BLaER1 treated with 17β-estradiol and CSF1 and Interleukin-3, amounts not matched to agents 10 nM and 100 nM (cell line): ENCODE measurements around the gene LRRC23.
A peak's percentile ranks its signal among the peaks of the same experiment; 100 is the strongest.

Source experiments
- H3K27ac ChIP-seq, 11 experiments: shearing (Covaris generic); formaldehyde crosslinking; 2 replicates each; pipeline ENCODE4 v1.8.1; 2022
- H3K27me3 ChIP-seq, 11 experiments: shearing (Covaris generic); formaldehyde crosslinking; 2 replicates each; pipeline ENCODE4 v1.8.1; 2022
- H3K36me3 ChIP-seq, 11 experiments: shearing (Covaris generic); formaldehyde crosslinking; 2 replicates each; pipeline ENCODE4 v1.8.1; 2022
- H3K4me1 ChIP-seq, 10 experiments: shearing (Covaris generic); formaldehyde crosslinking; 2 replicates each; pipeline ENCODE4 v1.8.1; 2022
- H3K4me2 ChIP-seq, 11 experiments: shearing (Covaris generic); formaldehyde crosslinking; 2 replicates each; pipeline ENCODE4 v1.8.1; 2022
- H3K4me3 ChIP-seq, 10 experiments: shearing (Covaris generic); formaldehyde crosslinking; 2 replicates each; pipeline ENCODE4 v1.8.1; 2022
- H3K9ac ChIP-seq, 11 experiments: shearing (Covaris generic); formaldehyde crosslinking; 2 replicates each; pipeline ENCODE4 v1.8.1; 2022
- H3K9me3 ChIP-seq, 11 experiments: shearing (Covaris generic); formaldehyde crosslinking; replicated peaks in 1 of 11; 2 replicates each; pipeline ENCODE4 v1.8.1; 2022
- H4K20me1 ChIP-seq, 11 experiments: shearing (Covaris generic); formaldehyde crosslinking; 2 replicates each; pipeline ENCODE4 v1.8.1; 2022
- Cebpa-rat ChIP-seq, 11 experiments: shearing (Covaris generic); IDR thresholded peaks; 2 replicates each; pipeline ENCODE4 v1.8.1; 2022

Gene LRRC23

DNA sequence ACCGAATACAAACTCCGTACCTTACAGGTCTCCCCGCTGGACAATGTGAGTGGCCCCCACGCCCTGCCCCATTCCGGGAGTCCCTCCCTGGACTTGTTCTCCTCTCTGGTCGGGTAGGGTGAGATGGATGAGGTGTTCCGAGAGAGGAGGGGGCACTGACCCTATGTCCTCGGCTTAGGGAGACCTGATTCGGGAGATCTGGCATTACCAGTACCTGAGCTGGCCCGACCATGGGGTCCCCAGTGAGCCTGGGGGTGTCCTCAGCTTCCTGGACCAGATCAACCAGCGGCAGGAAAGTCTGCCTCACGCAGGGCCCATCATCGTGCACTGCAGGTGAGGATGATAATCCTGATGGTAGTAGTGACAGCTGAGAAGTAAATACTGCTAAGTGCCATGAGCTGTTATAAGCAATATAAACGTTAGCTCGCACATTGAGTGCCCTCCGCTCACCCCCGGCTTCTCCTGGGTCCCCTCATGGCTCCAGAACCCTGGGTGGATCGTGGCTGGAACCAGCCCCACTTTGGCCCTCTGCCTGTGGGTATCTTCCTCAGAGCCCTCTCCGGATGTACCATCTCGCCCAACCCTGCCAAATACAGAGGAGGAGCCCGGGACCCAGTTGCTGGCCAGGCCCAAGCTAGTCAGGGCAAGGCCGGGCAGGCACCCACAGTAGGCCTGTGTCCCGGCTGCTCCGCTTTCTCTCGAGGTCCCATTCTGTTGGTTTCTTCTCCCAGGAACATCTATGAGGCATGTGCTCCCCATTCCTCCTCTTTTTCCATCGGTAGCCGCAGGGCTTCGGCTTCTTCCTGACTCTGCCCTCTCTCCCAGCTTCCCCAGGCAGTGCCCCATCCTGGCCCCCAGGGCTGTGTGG is 53.4 kb downstream of the LRRC23 start:
- no peak for TF ChIP-seq Cebpa-rat (IDR thresholded peaks at IDR 0.05)
- Histone ChIP-seq H3K36me3 (peaks cover 7 to 69% (median 43%) of the 10 kb centered on the region in 11 experiments; a peak in 19 of 22 replicates), H3K9ac (peak overlapping the region; percentile 71 to 95 (median 92)), H4K20me1 (peaks cover 0 to 82% (median 23%) of the 10 kb centered on the region in 11 experiments; a peak in 14 of 22 replicates), H3K4me2 (peak overlapping the region; percentile 94 to 100 (median 99)), H3K4me1 (peaks cover 90 to 99% (median 98%) of the 10 kb centered on the region in 10 experiments), H3K27ac (peak overlapping the region; percentile 74 to 95 (median 92); a peak in 21 of 22 replicates), H3K27me3 (no peaks in the 10 kb centered on the region), H3K4me3 (peak overlapping the region; percentile 37 to 64 (median 48)), H3K9me3 (no peaks in the 10 kb centered on the region)

DNA sequence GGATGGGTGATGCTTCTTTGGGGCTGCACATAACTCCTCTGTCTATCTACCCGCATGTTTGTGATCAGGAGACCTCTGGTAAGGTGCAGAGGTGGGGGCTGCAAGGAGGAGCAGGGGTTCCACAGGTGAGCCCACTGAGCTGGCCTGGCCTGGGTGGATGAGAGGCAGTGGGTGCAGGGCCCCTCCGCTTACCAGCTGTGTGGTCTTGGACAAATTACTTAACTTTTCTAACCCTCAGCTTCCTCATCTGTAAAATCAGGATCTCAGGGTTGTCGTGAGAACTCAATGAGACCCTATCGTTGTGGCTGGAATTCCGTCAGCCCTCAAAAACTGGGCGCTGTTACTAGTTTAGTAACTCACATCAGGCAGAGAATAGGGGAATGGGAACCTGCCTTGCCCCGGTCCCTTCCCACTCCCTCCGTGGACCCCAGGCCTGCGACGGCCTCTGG is 54.0 kb downstream of the LRRC23 start:
- TF ChIP-seq Cebpa-rat (IDR thresholded peaks at IDR 0.05), result no peak
- Histone ChIP-seq H3K9ac (peak overlapping the region; percentile 71 to 95 (median 92)), H3K4me1 (peaks cover 96 to 99% (median 98%) of the 10 kb centered on the region in 10 experiments)

DNA sequence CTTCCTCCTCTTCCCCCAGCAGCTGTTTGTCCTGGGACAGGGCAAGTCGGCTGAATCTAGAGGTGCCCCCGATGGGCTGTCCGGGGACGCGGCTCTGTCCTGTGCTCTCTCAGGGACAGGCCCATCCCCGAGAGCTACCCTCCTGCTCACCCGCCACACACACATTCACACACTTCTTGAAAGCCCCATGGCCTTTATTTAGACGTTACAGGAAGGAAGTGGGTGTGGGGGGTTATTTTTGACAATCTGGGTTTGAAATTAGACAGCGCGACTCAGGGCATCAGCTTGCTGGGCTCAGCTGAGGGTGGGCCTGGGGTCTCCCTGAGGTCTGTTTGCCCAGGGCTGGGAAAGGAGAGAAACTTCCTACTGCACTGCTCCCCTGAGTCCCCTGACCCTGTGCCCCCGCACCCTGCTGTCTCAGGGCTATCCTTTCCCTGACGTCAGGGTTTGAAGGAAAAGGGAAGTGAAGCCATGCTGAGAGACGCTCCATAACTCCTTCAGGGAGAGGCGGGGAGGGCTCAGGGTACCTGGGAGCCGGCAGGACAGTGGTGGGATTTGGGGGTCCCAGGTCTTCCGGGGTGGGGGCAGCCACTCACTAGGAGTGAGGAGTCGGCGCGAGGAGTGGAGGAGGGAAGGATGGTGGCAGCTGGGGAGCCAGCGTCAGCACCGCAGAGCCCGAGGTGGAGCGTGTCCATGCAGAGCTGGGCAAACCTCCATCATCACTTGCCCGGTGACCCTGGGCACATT is 54.6 kb downstream of the LRRC23 start:
- peaks cover 99 to 100% (median 100%) of the 10 kb centered on the region in 10 experiments for H3K4me1 ChIP-seq
- peak overlapping the region; percentile 74 to 95 (median 92) for H3K27ac ChIP-seq
- H3K9me3 ChIP-seq, result no peaks in the 10 kb centered on the region
- no peak for TF ChIP-seq Cebpa-rat (IDR thresholded peaks at IDR 0.05)
- peak overlapping the region; percentile 37 to 64 (median 48) for H3K4me3 ChIP-seq
- peaks cover 0 to 72% (median 23%) of the 10 kb centered on the region in 11 experiments; a peak in 14 of 22 replicates for H4K20me1 ChIP-seq
- peaks cover 13 to 65% (median 47%) of the 10 kb centered on the region in 11 experiments; a peak in 19 of 22 replicates for H3K36me3 ChIP-seq
- H3K9ac ChIP-seq, result peak overlapping the region; percentile 71 to 95 (median 92)
- H3K4me2 ChIP-seq, result peak overlapping the region; percentile 94 to 100 (median 99)
- no peaks in the 10 kb centered on the region for H3K27me3 ChIP-seq

More for the DNA sequence above, 54.0 kb downstream of the LRRC23 start:
- Histone ChIP-seq H3K4me3 (peak overlapping the region; percentile 37 to 64 (median 48)), H3K9me3 (no peaks in the 10 kb centered on the region), H3K36me3 (peaks cover 7 to 66% (median 43%) of the 10 kb centered on the region in 11 experiments; a peak in 19 of 22 replicates), H3K27ac (peak overlapping the region; percentile 74 to 95 (median 92)), H3K27me3 (no peaks in the 10 kb centered on the region), H4K20me1 (peaks cover 0 to 75% (median 23%) of the 10 kb centered on the region in 11 experiments; a peak in 14 of 22 replicates), H3K4me2 (peak overlapping the region; percentile 94 to 100 (median 99))

DNA sequence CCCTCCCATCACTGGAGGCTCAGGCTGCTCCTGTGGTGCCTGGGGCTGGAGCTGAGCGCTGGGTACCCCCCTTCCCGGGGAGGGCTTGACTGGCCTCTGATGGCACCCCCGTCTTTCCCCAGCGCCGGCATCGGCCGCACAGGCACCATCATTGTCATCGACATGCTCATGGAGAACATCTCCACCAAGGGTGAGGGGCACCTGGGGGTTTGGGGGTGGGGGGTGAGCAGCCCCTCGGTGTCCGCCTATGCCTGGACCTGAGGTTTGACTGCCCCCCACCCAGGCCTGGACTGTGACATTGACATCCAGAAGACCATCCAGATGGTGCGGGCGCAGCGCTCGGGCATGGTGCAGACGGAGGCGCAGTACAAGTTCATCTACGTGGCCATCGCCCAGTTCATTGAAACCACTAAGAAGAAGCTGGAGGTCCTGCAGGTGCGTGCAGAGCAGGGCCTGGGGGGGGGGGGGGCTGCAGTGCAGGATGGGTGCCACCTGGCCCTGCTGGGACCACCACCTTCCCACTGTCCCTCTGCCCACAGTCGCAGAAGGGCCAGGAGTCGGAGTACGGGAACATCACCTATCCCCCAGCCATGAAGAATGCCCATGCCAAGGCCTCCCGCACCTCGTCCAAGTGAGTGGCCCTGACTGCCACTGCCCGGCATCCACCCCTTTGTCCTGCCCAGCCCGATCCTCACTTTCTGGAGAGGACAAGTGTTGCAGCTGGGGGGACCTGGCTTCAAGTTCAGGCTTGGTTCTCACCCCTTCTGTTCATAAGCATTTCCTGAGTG is 55.4 kb downstream of the LRRC23 start:
- Histone ChIP-seq H3K27ac (peak overlapping the region; percentile 74 to 95 (median 92); a peak in 21 of 22 replicates), H3K4me3 (peak overlapping the region; percentile 37 to 64 (median 48)), H4K20me1 (peaks cover 0 to 64% (median 23%) of the 10 kb centered on the region in 11 experiments; a peak in 13 of 22 replicates), H3K9ac (peak overlapping the region; percentile 71 to 95 (median 92); a peak in 21 of 22 replicates), H3K36me3 (peaks cover 21 to 62% (median 52%) of the 10 kb centered on the region in 11 experiments; a peak in 20 of 22 replicates), H3K4me2 (peak overlapping the region; percentile 94 to 100 (median 99)), H3K4me1 (peaks cover 99 to 100% (median 100%) of the 10 kb centered on the region in 10 experiments), H3K27me3 (no peaks in the 10 kb centered on the region), H3K9me3 (no peaks in the 10 kb centered on the region)
- no peak for TF ChIP-seq Cebpa-rat (IDR thresholded peaks at IDR 0.05)

DNA sequence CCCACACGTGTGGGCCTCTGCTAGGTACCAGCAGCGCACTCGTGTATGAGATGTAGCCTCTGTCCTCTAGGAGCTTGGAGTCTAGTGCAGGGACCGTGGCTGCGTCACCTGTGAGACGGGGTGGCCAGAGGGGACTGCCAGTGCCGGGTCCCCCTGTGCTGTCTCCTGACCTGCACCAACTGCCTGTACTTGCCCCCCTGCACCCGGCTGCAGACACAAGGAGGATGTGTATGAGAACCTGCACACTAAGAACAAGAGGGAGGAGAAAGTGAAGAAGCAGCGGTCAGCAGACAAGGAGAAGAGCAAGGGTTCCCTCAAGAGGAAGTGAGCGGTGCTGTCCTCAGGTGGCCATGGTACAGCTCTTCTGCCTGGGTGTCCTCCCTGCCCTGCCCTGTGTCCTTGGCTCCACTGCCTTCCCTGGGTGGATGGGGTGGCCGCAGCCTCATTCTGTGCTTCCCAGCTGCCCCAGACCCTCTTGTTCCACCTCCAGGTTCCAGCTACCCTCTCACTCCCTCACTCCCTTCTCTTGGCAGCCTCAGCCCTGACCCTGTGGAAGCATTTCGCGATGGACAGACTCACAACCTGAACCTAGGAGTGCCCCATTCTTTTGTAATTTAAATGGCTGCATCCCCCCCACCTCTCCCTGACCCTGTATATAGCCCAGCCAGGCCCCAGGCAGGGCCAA is 56.1 kb downstream of the LRRC23 start:
- H3K27me3 ChIP-seq, result no peaks in the 10 kb centered on the region
- peaks cover 96 to 100% (median 99%) of the 10 kb centered on the region in 10 experiments for H3K4me1 ChIP-seq
- peaks cover 27 to 61% (median 51%) of the 10 kb centered on the region in 11 experiments for H3K36me3 ChIP-seq
- peak overlapping the region; percentile 43 to 95 (median 92) for H3K27ac ChIP-seq
- TF ChIP-seq Cebpa-rat (IDR thresholded peaks at IDR 0.05), result no peak
- H3K9ac ChIP-seq, result peak overlapping the region; percentile 71 to 95 (median 86); a peak in 21 of 22 replicates
- H3K9me3 ChIP-seq, result no peaks in the 10 kb centered on the region
- peak overlapping the region in 8 of 10 experiments; percentile 6 to 48 (median 28); a peak in 10 of 20 replicates for H3K4me3 ChIP-seq
- peaks cover 0 to 57% (median 21%) of the 10 kb centered on the region in 11 experiments; a peak in 14 of 22 replicates for H4K20me1 ChIP-seq
- H3K4me2 ChIP-seq, result peak overlapping the region; percentile 94 to 100 (median 99)

DNA sequence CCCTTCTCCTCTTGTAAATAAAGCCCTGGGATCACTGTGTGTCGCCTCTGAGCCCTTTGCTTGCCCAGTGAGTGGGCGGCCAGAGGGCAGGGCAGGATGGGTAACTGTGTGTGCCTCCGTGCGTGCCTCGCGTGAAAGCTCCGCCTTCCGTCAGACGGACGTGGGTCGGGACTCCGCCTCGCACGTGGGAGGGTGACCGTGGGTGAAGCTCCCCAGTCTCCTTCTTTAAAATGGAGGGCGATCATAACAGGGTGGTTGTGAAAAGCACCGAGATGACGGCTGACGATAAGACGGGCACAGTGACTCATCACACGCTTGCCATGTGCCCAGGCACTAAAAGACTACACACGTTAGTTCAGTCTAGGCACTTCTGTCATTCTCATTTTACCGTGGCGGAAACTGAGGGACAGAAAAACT is 56.7 kb downstream of the LRRC23 start:
- H3K9me3 ChIP-seq, result no peaks in the 10 kb centered on the region
- peak overlapping the region in 7 of 10 experiments; percentile 1 to 48 (median 26); a peak in 10 of 20 replicates for H3K4me3 ChIP-seq
- peak overlapping the region; percentile 94 to 100 (median 99) for H3K4me2 ChIP-seq
- H3K27ac ChIP-seq, result peak overlapping the region; percentile 43 to 95 (median 92)
- H3K9ac ChIP-seq, result peak overlapping the region; percentile 69 to 95 (median 80); a peak in 21 of 22 replicates
- H3K36me3 ChIP-seq, result peaks cover 31 to 61% (median 51%) of the 10 kb centered on the region in 11 experiments
- peaks cover 0 to 51% (median 16%) of the 10 kb centered on the region in 11 experiments; a peak in 14 of 22 replicates for H4K20me1 ChIP-seq
- no peaks in the 10 kb centered on the region for H3K27me3 ChIP-seq
- peaks cover 91 to 100% (median 95%) of the 10 kb centered on the region in 10 experiments for H3K4me1 ChIP-seq
- TF ChIP-seq Cebpa-rat (IDR thresholded peaks at IDR 0.05), result no peak

GRCh38 chr12:6961695-6962284 is 57.2 kb downstream of the LRRC23 start:
- no peaks in the 10 kb centered on the region for H3K27me3 ChIP-seq
- peak overlapping the region in 7 of 10 experiments; percentile 1 to 35 (median 26); a peak in 10 of 20 replicates for H3K4me3 ChIP-seq
- no peak for TF ChIP-seq Cebpa-rat (IDR thresholded peaks at IDR 0.05)
- peaks cover 86 to 98% (median 90%) of the 10 kb centered on the region in 10 experiments for H3K4me1 ChIP-seq
- H3K4me2 ChIP-seq, result peak overlapping the region; percentile 94 to 100 (median 99)
- H4K20me1 ChIP-seq, result peaks cover 0 to 46% (median 11%) of the 10 kb centered on the region in 11 experiments; a peak in 14 of 22 replicates
- peak overlapping the region; percentile 69 to 95 (median 80); a peak in 21 of 22 replicates for H3K9ac ChIP-seq
- H3K27ac ChIP-seq, result peak overlapping the region; percentile 43 to 95 (median 92)
- peaks cover 36 to 61% (median 51%) of the 10 kb centered on the region in 11 experiments for H3K36me3 ChIP-seq
- H3K9me3 ChIP-seq, result no peaks in the 10 kb centered on the region
